Mesendoderm (in vitro differentiated cells): ENCODE measurements around the gene FASN.

Experiments
- DNase-seq: peaks from one replicate; pipeline ENCODE4 v3.0.0; 2013
- H2AK5ac ChIP-seq: 2 replicates; pipeline ENCODE4 v1.6.1; 2013; ENCODE audit warnings: low read length, inconsistent platforms
- H2BK120ac ChIP-seq: 2 replicates; pipeline ENCODE4 v1.6.1; 2013; ENCODE audit warnings: low read depth, mild to moderate bottlenecking, low read length, moderate library complexity, mixed read lengths
- H2BK15ac ChIP-seq: replicated peaks from 2 replicates; pipeline ENCODE4 v1.6.1; 2013; ENCODE audit warnings: low read depth, mild to moderate bottlenecking, moderate library complexity
- H2BK5ac ChIP-seq: 2 replicates; pipeline ENCODE4 v1.6.1; 2013; ENCODE audit warnings: low read length, inconsistent platforms
- H3K18ac ChIP-seq: 2 replicates; pipeline ENCODE4 v1.6.1; 2013; ENCODE audit warnings: mild to moderate bottlenecking, low read length, mixed read lengths
- H3K23ac ChIP-seq: one replicate; pipeline ENCODE4 v1.6.1; 2013; ENCODE audit warnings: low read length
- H3K27ac ChIP-seq: 2 replicates; pipeline ENCODE4 v1.5.1; 2013; ENCODE audit warnings: low read depth, mild to moderate bottlenecking, inconsistent platforms, low read length, moderate library complexity
- H3K27me3 ChIP-seq: 2 replicates; pipeline ENCODE4 v1.6.1; 2013; ENCODE audit warnings: low read length, control low read depth, mild to moderate bottlenecking, inconsistent platforms; ENCODE audit not compliant: insufficient read depth, poor library complexity
- H3K36me3 ChIP-seq: 2 replicates; pipeline ENCODE4 v1.6.1; 2013; ENCODE audit warnings: low read length, inconsistent platforms; ENCODE audit not compliant: control insufficient read depth, insufficient read depth
- H3K4ac ChIP-seq: one replicate; pipeline ENCODE4 v1.6.1; 2013; ENCODE audit warnings: low read depth, mild to moderate bottlenecking, low read length, moderate library complexity
- H3K4me1 ChIP-seq: 2 replicates; pipeline ENCODE4 v1.6.1; 2013; ENCODE audit warnings: low read depth, low read length, inconsistent platforms; ENCODE audit not compliant: control insufficient read depth
- H3K4me2 ChIP-seq: 2 replicates; pipeline ENCODE4 v1.6.1; 2013; ENCODE audit warnings: low read length
- H3K4me3 ChIP-seq: 2 replicates; pipeline ENCODE4 v1.5.1; 2013; ENCODE audit warnings: mild to moderate bottlenecking, low read length
- H3K56ac ChIP-seq: one replicate; pipeline ENCODE4 v1.6.1; 2013; ENCODE audit warnings: low read length
- H3K79me1 ChIP-seq: 2 replicates; pipeline ENCODE4 v1.6.1; 2013; ENCODE audit warnings: low read length, inconsistent platforms
- H3K79me2 ChIP-seq: 2 replicates; pipeline ENCODE4 v1.6.1; 2013; ENCODE audit warnings: mild to moderate bottlenecking, low read length; ENCODE audit not compliant: control insufficient read depth, insufficient read depth
- H3K9ac ChIP-seq: 2 replicates; pipeline ENCODE4 v1.6.1; 2013; ENCODE audit warnings: low read length, inconsistent platforms
- H4K5ac ChIP-seq: one replicate; pipeline ENCODE4 v1.6.1; 2013; ENCODE audit warnings: low read length
- H4K8ac ChIP-seq: one replicate; pipeline ENCODE4 v1.6.1; 2013; ENCODE audit warnings: low read depth, mild to moderate bottlenecking, control low read depth, low read length, moderate library complexity
- WGBS: extraction: QIAGEN DNeasy Blood & Tissue Kit; methylation state at CpG from one replicate; pipeline ENCODE4 v1.1.7; 2013; ENCODE audit warnings: low lambda C conversion rate, missing lambda C conversion rate; ENCODE audit not compliant: insufficient coverage; ENCODE audit errors: extremely low coverage; 5-methylcytosine and 5-hydroxymethylcytosine counted together

Gene FASN

GRCh38 chr17:82097184-82097918 is 685 bp downstream of the FASN start:
- H4K5ac ChIP-seq, result no peak overlapping the region
- no peak overlapping the region for H2BK15ac ChIP-seq
- H3K18ac ChIP-seq, result peak overlapping the region; percentile 92
- peak overlapping the region; percentile 87 for H3K9ac ChIP-seq
- H3K4me2 ChIP-seq, result peak overlapping the region; percentile 95
- peak overlapping the region; percentile 90 for H3K4ac ChIP-seq
- H3K23ac ChIP-seq, result peak overlapping the region; percentile 54
- peak overlapping the region; percentile 93 for H3K56ac ChIP-seq
- peaks cover 51% of the 10 kb centered on the region for H3K79me2 ChIP-seq
- peak overlapping the region; percentile 60 for H3K4me3 ChIP-seq
- no peak overlapping the region for H2AK5ac ChIP-seq
- no peaks in the 10 kb centered on the region for H3K27me3 ChIP-seq
- peak overlapping the region; percentile 88 for H3K27ac ChIP-seq
- H2BK120ac ChIP-seq, result peak overlapping the region; percentile 73
- peaks cover 15% of the 10 kb centered on the region for H3K36me3 ChIP-seq
- H4K8ac ChIP-seq, result peak overlapping the region; percentile 29
- no peak for DNase-seq
- WGBS, result no CpG with 5 or more reads among the region's 77 CpGs
- H2BK5ac ChIP-seq, result peak overlapping the region; percentile 70
- peaks cover 9% of the 10 kb centered on the region for H3K79me1 ChIP-seq
- peaks cover 2% of the 10 kb centered on the region for H3K4me1 ChIP-seq

- H3K4ac ChIP-seq, result peak overlapping the region; percentile 90
- no peak overlapping the region for H2AK5ac ChIP-seq
- no peak overlapping the region for H4K8ac ChIP-seq
- H3K23ac ChIP-seq, result peak overlapping the region; percentile 54
- H3K9ac ChIP-seq, result peak overlapping the region; percentile 87
- peak overlapping the region; percentile 93 for H3K56ac ChIP-seq
- no peak for DNase-seq
- H2BK5ac ChIP-seq, result no peak overlapping the region
- H3K36me3 ChIP-seq, result peaks cover 20% of the 10 kb centered on the region
- no CpG with 5 or more reads among the region's 8 CpGs for WGBS
- H3K4me1 ChIP-seq, result peaks cover 2% of the 10 kb centered on the region
- peak overlapping the region; percentile 92 for H3K18ac ChIP-seq
- H3K4me3 ChIP-seq, result peak overlapping the region; percentile 60
- no peak overlapping the region for H2BK120ac ChIP-seq
- H3K79me2 ChIP-seq, result peaks cover 54% of the 10 kb centered on the region
- H3K4me2 ChIP-seq, result peak overlapping the region; percentile 95
- no peaks in the 10 kb centered on the region for H3K27me3 ChIP-seq
- peaks cover 12% of the 10 kb centered on the region for H3K79me1 ChIP-seq
- no peak overlapping the region for H4K5ac ChIP-seq
- H2BK15ac ChIP-seq, result no peak overlapping the region
- peak overlapping the region; percentile 88 for H3K27ac ChIP-seq
These were observed 1.3 kb downstream of the FASN start for GRCh38 chr17:82096709-82097183.

- H3K23ac ChIP-seq, result peak overlapping the region; percentile 54
- no CpG with 5 or more reads among the region's 35 CpGs for WGBS
These were observed 2.0 kb downstream of the FASN start for GRCh38 chr17:82095777-82096708.

GRCh38 chr17:82094931-82095776 is 2.9 kb downstream of the FASN start:
- peak overlapping the region; percentile 87 for H3K9ac ChIP-seq
- peaks cover 63% of the 10 kb centered on the region for H3K79me2 ChIP-seq
- H3K18ac ChIP-seq, result no peak overlapping the region
- no peak overlapping the region for H4K5ac ChIP-seq
- no peak overlapping the region for H2BK15ac ChIP-seq
- no peak overlapping the region for H4K8ac ChIP-seq
- peak overlapping the region; percentile 93 for H3K56ac ChIP-seq
- DNase-seq, result no peak
- no peak overlapping the region for H3K4ac ChIP-seq
- H3K36me3 ChIP-seq, result peaks cover 32% of the 10 kb centered on the region
- H3K4me3 ChIP-seq, result no peak overlapping the region
- H2BK5ac ChIP-seq, result no peak overlapping the region
- peak overlapping the region; percentile 32 for H3K4me2 ChIP-seq
- no peak overlapping the region for H3K23ac ChIP-seq
- H3K4me1 ChIP-seq, result peaks cover 2% of the 10 kb centered on the region
- no peak overlapping the region for H2AK5ac ChIP-seq
- peaks cover 19% of the 10 kb centered on the region for H3K79me1 ChIP-seq
- no CpG with 5 or more reads among the region's 37 CpGs for WGBS
- H3K27ac ChIP-seq, result no peak overlapping the region
- H3K27me3 ChIP-seq, result no peaks in the 10 kb centered on the region
- H2BK120ac ChIP-seq, result no peak overlapping the region

More at GRCh38 chr17:82095777-82096708, 2.0 kb downstream of the FASN start:
- H3K4ac ChIP-seq, result no peak overlapping the region
- H4K5ac ChIP-seq, result no peak overlapping the region
- no peaks in the 10 kb centered on the region for H3K27me3 ChIP-seq
- DNase-seq, result no peak
- peak overlapping the region; percentile 93 for H3K56ac ChIP-seq
- no peak overlapping the region for H2BK5ac ChIP-seq
- H2AK5ac ChIP-seq, result no peak overlapping the region
- peak overlapping the region; percentile 95 for H3K4me2 ChIP-seq
- no peak overlapping the region for H2BK15ac ChIP-seq
- H2BK120ac ChIP-seq, result no peak overlapping the region
- H3K79me2 ChIP-seq, result peaks cover 58% of the 10 kb centered on the region
- peaks cover 2% of the 10 kb centered on the region for H3K4me1 ChIP-seq
- H3K4me3 ChIP-seq, result peak overlapping the region; percentile 60
- H4K8ac ChIP-seq, result no peak overlapping the region
- peaks cover 15% of the 10 kb centered on the region for H3K79me1 ChIP-seq
- H3K18ac ChIP-seq, result no peak overlapping the region
- H3K9ac ChIP-seq, result peak overlapping the region; percentile 87
- H3K27ac ChIP-seq, result peak overlapping the region; percentile 11
- H3K36me3 ChIP-seq, result peaks cover 25% of the 10 kb centered on the region

- no peak overlapping the region for H3K4me3 ChIP-seq
- no peak for DNase-seq
- no CpG with 5 or more reads among the region's 40 CpGs for WGBS
These were observed 4.9 kb downstream of the FASN start for GRCh38 chr17:82092995-82093751.

More at GRCh38 chr17:82092995-82093751, 4.9 kb downstream of the FASN start:
- Histone ChIP-seq H3K23ac (no peak overlapping the region), H3K79me1 (peaks cover 18% of the 10 kb centered on the region), H4K8ac (no peak overlapping the region), H2AK5ac (no peak overlapping the region), H3K27me3 (no peaks in the 10 kb centered on the region), H3K79me2 (peaks cover 58% of the 10 kb centered on the region), H2BK120ac (no peak overlapping the region), H3K56ac (no peak overlapping the region), H3K4ac (no peak overlapping the region), H4K5ac (no peak overlapping the region), H3K18ac (no peak overlapping the region), H3K27ac (no peak overlapping the region), H3K9ac (no peak overlapping the region), H2BK15ac (no peak overlapping the region), H3K4me1 (no peaks in the 10 kb centered on the region), H3K4me2 (no peak overlapping the region), H3K36me3 (peaks cover 43% of the 10 kb centered on the region), H2BK5ac (no peak overlapping the region)
